ENCODE measurements around the gene MICA. TPM values are rescaled to one million over a fixed set of nuclear protein-coding genes. Genes with fewer than 3 reads are reported as not detected.

The MICA gene
- total and polyA plus RNA-seq, 9 of the 15 experiments (the other 6 are each of a cell fraction or from before 2014, with no cell fraction given): 11.8 to 24.6 (median 16.7) TPM

DNA sequence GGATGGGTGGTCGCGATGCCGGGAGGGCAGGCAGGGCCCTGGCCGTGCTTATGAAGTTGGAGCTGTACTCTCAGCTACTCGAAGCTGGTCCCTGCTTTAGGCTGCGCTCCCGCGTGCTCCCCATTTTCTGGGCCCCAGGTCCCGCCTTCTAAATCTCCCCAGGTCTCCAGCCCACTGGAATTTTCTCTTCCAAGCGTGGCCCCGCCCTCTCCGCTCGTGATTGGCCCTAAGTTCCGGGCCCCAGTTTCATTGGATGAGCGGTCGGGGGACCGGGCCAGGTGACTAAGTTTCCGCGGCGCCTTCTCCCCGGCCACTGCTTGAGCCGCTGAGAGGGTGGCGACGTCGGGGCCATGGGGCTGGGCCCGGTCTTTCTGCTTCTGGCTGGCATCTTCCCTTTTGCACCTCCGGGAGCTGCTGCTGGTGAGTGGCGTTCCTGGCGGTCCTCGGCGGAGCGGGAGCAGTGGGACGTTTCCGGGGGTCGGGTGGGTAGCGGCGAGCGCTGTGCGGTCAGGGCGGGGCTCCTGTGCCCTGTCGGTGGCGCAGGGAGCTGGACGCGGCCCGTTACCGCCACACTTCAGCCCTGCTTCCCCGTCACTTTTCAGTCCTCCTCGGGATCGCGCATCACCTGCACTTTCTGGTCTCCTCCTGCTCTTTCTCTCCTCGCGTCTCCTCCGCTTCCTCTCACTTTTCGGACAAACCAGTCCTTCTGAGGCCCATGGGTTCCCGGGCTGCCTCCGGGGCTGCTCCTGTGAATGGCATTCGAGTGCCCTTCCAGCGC, at the start of gene MICA (continued):
- TF ChIP-seq ATF3 (IDR thresholded peaks at IDR 0.05) (no peak; the same call in 1 of the 2 replicates), ATF3 (CRISPR knock-in tag; conservative IDR thresholded peaks at IDR 0.05) (peak; percentile 79), ZNF184 (CRISPR knock-in tag; IDR thresholded peaks at IDR 0.05) (no peak), ZNF143 (CRISPR knock-in tag; IDR thresholded peaks at IDR 0.05) (no peak), SIN3A (IDR thresholded peaks at IDR 0.05; ENCODE audit: borderline replicate concordance in 2 of 2, control insufficient read depth in 1 of 2, low read depth in 2 of 2, low read length in 2 of 2) (peak in 1 of 2 experiments; percentile 64; a peak in 1 of 4 replicates), TEAD1 (CRISPR knock-in tag; IDR thresholded peaks at IDR 0.05) (peak; percentile 4 to 51; a peak in 1 of 4 replicates), NEUROD1 (IDR thresholded peaks at IDR 0.05; ENCODE audit: borderline replicate concordance, low read depth, low read length, partially characterized antibody) (peak; percentile 63), BDP1 (IDR thresholded peaks at IDR 0.05; ENCODE audit: insufficient read depth, insufficient read length) (no peak), SRF (CRISPR knock-in tag; IDR thresholded peaks at IDR 0.05) (peak in 1 of 2 experiments; percentile 59; a peak in 2 of 4 replicates), PRMT5 (CRISPR knock-in tag; IDR thresholded peaks at IDR 0.05) (no peak), FOXJ2 (tag; IDR thresholded peaks at IDR 0.05) (no peak), CSDE1 (IDR thresholded peaks at IDR 0.05) (no peak), FOXA3 (CRISPR knock-in tag; conservative IDR thresholded peaks at IDR 0.05 in 1 of 2, IDR thresholded peaks at IDR 0.05 in 1 of 2) (no peak), HES1 (IDR thresholded peaks at IDR 0.05; ENCODE audit: low read depth) (no peak), MCM5 (IDR thresholded peaks at IDR 0.05; ENCODE audit: low read depth) (no peak)
- TF ChIP-seq, protein P1, sequence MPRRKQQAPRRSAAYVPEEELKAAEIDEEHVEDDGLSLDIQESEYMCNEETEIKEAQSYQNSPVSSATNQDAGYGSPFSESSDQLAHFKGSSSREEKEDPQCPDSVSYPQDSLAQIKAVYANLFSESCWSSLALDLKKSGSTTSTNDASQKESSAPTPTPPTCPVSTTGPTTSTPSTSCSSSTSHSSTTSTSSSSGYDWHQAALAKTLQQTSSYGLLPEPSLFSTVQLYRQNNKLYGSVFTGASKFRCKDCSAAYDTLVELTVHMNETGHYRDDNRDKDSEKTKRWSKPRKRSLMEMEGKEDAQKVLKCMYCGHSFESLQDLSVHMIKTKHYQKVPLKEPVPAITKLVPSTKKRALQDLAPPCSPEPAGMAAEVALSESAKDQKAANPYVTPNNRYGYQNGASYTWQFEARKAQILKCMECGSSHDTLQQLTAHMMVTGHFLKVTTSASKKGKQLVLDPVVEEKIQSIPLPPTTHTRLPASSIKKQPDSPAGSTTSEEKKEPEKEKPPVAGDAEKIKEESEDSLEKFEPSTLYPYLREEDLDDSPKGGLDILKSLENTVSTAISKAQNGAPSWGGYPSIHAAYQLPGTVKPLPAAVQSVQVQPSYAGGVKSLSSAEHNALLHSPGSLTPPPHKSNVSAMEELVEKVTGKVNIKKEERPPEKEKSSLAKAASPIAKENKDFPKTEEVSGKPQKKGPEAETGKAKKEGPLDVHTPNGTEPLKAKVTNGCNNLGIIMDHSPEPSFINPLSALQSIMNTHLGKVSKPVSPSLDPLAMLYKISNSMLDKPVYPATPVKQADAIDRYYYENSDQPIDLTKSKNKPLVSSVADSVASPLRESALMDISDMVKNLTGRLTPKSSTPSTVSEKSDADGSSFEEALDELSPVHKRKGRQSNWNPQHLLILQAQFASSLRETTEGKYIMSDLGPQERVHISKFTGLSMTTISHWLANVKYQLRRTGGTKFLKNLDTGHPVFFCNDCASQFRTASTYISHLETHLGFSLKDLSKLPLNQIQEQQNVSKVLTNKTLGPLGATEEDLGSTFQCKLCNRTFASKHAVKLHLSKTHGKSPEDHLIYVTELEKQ (CRISPR knock-in tag; IDR thresholded peaks at IDR 0.05): no peak
- TF ChIP-seq, protein P2, sequence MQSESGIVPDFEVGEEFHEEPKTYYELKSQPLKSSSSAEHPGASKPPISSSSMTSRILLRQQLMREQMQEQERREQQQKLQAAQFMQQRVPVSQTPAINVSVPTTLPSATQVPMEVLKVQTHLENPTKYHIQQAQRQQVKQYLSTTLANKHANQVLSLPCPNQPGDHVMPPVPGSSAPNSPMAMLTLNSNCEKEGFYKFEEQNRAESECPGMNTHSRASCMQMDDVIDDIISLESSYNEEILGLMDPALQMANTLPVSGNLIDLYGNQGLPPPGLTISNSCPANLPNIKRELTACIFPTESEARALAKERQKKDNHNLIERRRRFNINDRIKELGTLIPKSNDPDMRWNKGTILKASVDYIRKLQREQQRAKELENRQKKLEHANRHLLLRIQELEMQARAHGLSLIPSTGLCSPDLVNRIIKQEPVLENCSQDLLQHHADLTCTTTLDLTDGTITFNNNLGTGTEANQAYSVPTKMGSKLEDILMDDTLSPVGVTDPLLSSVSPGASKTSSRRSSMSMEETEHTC (IDR thresholded peaks at IDR 0.05): no peak
